Placental pericyte (primary cell): ENCODE measurements around the gene DCBLD1. TPM values are rescaled to one million over a fixed set of nuclear protein-coding genes. Genes with fewer than 3 reads are reported as not detected.

Source experiments
- small RNA-seq: library from RNA; depleted of rRNA; stranded (forward); fragments of <200 nt; gene quantifications from one replicate; pipeline ENCODE3, GENCODE V24; 2012; ENCODE audit warnings: low replicate concordance
- total RNA-seq: library from RNA; depleted of rRNA; stranded (reverse); fragments of >200 nt; gene quantifications from 2 replicates; pipeline ENCODE4 v1.2.3, GENCODE V29; 2012

DCBLD1 gene
- total RNA-seq = 25.6 and 92.9 TPM in 2 replicates

GRCh38 chr6:117482240-117483003 is at the start of gene DCBLD1:
Gene DCBLD1 (plus strand): TSS chr6:117482674. CDS start chr6:117482782, 108 bp downstream.

Small RNA genes within 50 kb of the gene (small RNA-seq; reads per million reads assigned to genes)
- 0.13 reads per million for gene RNU6-253P

Other genes with a start within 250 kb of the DCBLD1 start
- not detected in 2 replicates for gene VGLL2, start 217.1 kb upstream of the DCBLD1 start, total RNA-seq
- under 0.01 TPM in 2 replicates for gene ROS1, start 56.7 kb upstream of the DCBLD1 start, total RNA-seq
- 35.5 and 46.8 TPM in 2 replicates for gene GOPC, start 119.8 kb downstream of the DCBLD1 start, total RNA-seq
- gene NUS1, start 192.8 kb downstream of the DCBLD1 start, total RNA-seq = 21.2 and 40.5 TPM in 2 replicates